Measurements from ENCODE around the gene ZBTB8B.

- TF ChIP-seq CTCF (conservative IDR thresholded peaks at IDR 0.05; ENCODE audit: low read depth, low read length) (no peak), EZH2 (IDR thresholded peaks at IDR 0.05; ENCODE audit: low read length, unreplicated experiment) (no peak)
These were observed 10.1 kb upstream of the ZBTB8B start for GRCh38 chr1:32454726-32455125.
